H7 (cell line): ENCODE measurements around the gene RPUSD3. TPM values are rescaled to one million over a fixed set of nuclear protein-coding genes. Genes with fewer than 3 reads are reported as not detected.

Experiments
- DNase-seq: peaks from one replicate; pipeline ENCODE4 v3.0.0; 2012
- H3K27me3 ChIP-seq: 2 replicates; pipeline ENCODE4 v1.6.0; 2011; ENCODE audit warnings: mild to moderate bottlenecking, low read length; ENCODE audit not compliant: control insufficient read depth, insufficient read depth
- H3K36me3 ChIP-seq: replicated peaks from 2 replicates; pipeline ENCODE4 v1.5.1; 2011; ENCODE audit warnings: low read length; ENCODE audit not compliant: control insufficient read depth, insufficient read depth
- H3K4me3 ChIP-seq: 2 replicates; pipeline ENCODE4 v1.5.1; 2011; ENCODE audit warnings: low read depth, mild to moderate bottlenecking, control low read depth, low read length, moderate library complexity; ENCODE audit not compliant: insufficient read depth
- total RNA-seq: library from RNA; depleted of rRNA; stranded (reverse); fragments of >200 nt; shearing (Covaris generic); gene quantifications from 2 replicates; pipeline ENCODE4 v1.2.3, GENCODE V29; 2014; rRNA removed

Gene RPUSD3
- 117 and 131 TPM in 2 replicates for total RNA-seq

DNA sequence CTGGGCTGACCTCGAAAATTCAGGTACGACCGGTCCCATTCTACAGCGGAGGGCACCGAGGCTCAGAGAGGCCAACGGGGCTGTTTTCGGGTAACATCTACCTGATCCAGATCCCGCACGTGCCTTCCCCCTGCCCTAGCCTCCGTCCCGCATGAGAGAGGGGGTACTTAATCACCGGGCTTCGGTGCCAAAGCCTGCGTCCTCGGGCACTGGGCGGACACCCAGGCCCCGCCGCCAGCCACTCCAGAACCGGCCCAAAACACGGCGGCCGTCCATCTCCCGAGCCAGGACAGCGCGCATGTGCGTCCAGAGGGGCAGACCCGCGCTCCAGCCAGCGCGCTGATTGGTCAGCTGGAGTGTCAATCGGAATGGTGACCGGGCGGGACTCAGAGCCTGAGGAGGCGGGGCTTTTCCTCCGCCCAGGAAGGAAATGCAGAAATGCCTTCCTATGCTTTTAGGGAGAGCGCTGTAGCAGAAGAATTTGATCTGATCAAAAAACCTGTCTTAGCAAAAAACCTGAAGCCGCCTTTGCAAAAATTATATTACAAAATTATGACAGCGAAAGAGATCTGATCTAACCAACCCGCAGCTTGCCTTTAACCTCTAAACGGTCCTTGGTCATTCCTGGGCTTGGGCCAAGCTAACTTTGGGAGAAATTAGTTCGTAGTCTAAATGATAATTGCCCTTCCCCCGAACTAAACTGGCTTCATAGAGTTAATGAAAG is at the start of gene RPUSD3:
TSS of gene RPUSD3 (minus strand) at position 294 of the 724 bp plus-strand sequence. CDS start at position 276, 18 bp downstream.
- Histone ChIP-seq H3K36me3 (peaks cover 21% of the 10 kb centered on the region), H3K4me3 (peak within 1 kb of the TSS; percentile 90), H3K27me3 (no peaks in the 10 kb centered on the region)
- peak; percentile 100 for DNase-seq

DNA sequence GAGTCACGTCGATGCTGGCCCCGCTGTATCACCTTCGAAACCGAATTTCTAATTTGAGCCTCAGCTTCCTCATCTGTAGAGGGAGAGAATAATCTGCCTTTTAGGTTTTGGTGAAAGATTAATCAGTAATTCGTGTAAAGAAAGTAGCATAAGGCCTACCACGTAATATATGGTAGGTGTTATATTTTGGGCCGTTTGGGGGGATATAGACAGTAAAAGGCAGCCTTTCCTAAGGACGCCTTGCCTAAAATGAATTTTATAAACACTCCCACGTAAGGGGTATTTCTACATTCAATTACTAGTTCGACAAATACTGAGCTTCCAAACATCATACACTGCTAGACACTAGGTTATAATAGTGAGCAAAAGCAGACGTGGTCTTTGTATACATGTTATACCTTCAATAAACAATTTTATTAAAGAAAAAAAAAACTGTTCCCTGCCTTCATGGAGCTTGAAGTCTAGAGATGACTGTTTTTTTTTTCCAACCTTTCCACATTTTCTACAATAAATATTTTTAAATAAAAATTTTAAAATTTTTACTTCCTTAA is 47.3 kb upstream of the RPUSD3 start:
- Histone ChIP-seq H3K36me3 (peaks cover 8% of the 10 kb centered on the region), H3K4me3 (peak overlapping the region; percentile 100), H3K27me3 (no peaks in the 10 kb centered on the region)
- DNase-seq = no peak

GRCh38 chr3:9890249-9891071 is 46.7 kb upstream of the RPUSD3 start, which contains the start of gene JAGN1:
TSS of gene JAGN1 (plus strand) at chr3:9890610. CDS start at chr3:9890723, 113 bp downstream.
- H3K36me3 ChIP-seq = peaks cover 8% of the 10 kb centered on the region
- H3K27me3 ChIP-seq = no peaks in the 10 kb centered on the region
- H3K4me3 ChIP-seq = peak within 1 kb of the TSS; percentile 100
- peak; percentile 98 for DNase-seq

DNA sequence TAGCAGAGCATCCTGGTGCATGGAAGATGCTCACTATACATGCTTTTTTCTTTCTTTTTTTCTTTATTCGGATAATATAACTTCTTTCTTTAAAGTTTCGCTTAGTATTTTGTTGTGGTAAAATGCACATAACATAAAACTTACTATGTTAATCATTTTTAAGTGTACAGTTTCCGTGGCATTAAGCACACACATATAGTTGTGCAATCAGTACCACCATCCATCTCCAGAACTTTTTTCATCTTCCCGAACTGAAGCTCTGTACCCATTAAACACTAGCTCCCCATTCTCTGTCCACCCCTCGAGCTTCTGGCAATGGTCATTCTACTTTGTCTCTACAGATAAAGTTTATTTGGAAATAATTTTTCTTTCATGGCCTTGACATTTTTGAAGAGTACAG is 45.6 kb upstream of the RPUSD3 start:
- no peaks in the 10 kb centered on the region for H3K27me3 ChIP-seq
- H3K4me3 ChIP-seq = no peak overlapping the region
- peaks cover 8% of the 10 kb centered on the region for H3K36me3 ChIP-seq
- DNase-seq = no peak

- DNase-seq = no peak
Measured at GRCh38 chr3:9888540-9888939, 44.7 kb upstream of the RPUSD3 start.

GRCh38 chr3:9887480-9887879 is 43.7 kb upstream of the RPUSD3 start:
- DNase-seq = no peak
- H3K4me3 ChIP-seq = no peak overlapping the region
- H3K36me3 ChIP-seq = peaks cover 2% of the 10 kb centered on the region; the same call in 1 of the 2 replicates
- H3K27me3 ChIP-seq = no peaks in the 10 kb centered on the region

More at GRCh38 chr3:9888540-9888939, 44.7 kb upstream of the RPUSD3 start:
- H3K36me3 ChIP-seq = peaks cover 8% of the 10 kb centered on the region
- H3K4me3 ChIP-seq = no peak overlapping the region
- H3K27me3 ChIP-seq = no peaks in the 10 kb centered on the region

DNA sequence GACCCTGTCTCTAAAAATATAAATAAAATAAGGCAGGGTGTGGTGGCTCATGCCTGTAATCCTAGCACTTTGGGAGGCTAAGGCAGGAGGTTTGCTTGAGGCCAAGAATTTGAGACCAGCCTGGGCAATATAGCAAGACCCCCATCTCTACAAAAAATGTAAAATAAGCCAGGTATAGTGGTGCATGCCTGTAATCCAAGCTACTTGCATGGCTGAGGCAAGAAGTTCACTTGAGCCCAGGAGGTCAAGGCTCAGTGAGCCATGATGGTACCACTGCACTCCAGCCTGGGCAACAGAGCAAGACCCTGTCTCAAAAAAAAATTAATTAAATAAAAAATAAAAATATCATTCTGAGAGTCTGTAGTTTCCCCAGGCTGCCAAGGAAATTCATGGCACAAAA is 42.5 kb upstream of the RPUSD3 start:
- no peak overlapping the region for H3K4me3 ChIP-seq
- DNase-seq = no peak
- no peaks in the 10 kb centered on the region for H3K36me3 ChIP-seq
- H3K27me3 ChIP-seq = no peaks in the 10 kb centered on the region

DNA sequence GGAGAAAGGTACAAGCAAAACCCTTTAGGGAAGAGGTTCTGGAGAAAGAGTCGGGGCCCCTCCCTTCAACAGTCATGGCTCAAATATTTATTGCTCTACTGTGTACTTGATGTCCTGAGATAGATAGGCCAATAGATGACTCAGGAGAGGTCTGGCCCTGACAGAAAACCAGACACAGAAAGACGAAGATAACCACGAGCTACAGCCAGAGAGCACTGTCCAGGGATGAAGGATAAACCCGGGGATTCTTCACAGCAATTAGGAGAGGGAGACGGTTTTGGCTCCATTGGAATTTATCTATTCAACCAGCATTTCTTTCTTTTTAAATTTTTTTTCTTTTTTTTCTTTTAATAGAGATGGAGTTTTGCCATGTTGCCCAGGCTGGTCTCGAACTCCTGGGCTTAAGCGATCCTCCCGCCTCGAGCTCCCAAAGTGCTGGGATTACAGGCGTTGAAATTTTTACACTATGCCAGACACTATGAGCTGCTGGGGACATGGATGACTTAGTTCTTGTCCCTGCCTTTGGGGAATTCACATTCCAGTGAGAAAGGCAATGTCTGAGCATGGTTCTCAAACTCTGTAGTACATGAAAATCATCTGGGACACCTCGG is 40.9 kb upstream of the RPUSD3 start:
- DNase-seq = no peak
- H3K27me3 ChIP-seq = no peaks in the 10 kb centered on the region
- H3K36me3 ChIP-seq = no peaks in the 10 kb centered on the region
- H3K4me3 ChIP-seq = no peak overlapping the region

DNA sequence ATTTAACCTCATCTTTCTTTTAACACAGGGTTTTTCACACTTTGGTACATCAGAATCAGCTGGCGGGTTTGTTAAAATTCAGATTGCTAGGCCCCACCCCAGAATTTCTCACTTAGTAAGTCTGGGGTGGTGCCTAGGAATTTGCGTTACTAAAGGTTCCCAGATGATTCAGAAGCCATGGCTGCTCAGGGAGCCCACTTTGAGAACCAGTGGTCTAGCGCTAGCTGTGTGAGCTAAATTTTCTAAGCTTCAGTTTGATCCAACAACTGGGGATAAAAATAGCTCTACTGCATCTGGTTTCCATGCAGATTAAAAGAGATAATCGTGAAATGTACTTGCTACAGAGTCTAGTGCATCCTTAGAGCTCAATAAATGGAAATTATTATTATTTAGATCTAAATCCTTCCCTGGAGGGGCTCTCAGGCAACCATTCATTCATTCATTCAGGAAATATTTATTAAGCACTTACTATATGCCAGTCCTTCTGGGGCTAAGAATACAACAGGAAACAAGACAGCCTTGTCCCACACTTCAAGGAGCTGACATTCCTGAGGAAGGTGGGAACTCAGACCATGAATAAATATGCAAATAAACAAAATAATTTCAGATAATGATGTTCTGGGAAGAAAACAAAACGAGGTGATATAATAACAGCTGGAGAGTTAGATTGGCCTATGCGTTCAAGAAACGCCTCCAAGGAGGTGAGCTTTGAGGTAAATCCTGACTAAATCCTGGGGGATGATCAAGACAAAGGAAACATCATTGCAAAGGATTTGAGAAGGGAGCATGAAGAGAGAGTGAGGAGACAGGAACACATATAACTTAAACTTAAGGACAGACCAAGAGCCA is 40.1 kb upstream of the RPUSD3 start:
- no peak for DNase-seq
- H3K27me3 ChIP-seq = no peaks in the 10 kb centered on the region
- H3K36me3 ChIP-seq = no peaks in the 10 kb centered on the region
- H3K4me3 ChIP-seq = no peak overlapping the region

DNA sequence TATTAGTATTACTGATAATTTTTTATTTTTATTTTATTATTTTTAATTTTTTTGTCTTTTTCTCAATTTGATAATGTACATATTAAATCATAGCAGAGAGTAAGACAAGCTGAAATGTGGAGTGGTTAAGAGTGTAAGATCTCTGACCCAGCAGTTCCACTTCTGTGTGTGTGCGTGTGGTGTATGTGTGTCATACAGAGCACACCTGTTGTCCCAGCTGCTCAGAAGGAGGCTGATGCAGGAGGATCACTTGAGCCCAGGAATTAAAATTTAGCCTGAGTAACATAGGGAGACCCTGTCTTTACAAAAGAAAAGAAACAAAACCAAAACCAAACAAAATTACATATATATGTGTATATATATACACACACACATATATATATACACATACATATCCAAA is 37.6 kb upstream of the RPUSD3 start:
- Histone ChIP-seq H3K4me3 (no peak overlapping the region), H3K27me3 (no peaks in the 10 kb centered on the region), H3K36me3 (no peaks in the 10 kb centered on the region)
- DNase-seq = no peak

DNA sequence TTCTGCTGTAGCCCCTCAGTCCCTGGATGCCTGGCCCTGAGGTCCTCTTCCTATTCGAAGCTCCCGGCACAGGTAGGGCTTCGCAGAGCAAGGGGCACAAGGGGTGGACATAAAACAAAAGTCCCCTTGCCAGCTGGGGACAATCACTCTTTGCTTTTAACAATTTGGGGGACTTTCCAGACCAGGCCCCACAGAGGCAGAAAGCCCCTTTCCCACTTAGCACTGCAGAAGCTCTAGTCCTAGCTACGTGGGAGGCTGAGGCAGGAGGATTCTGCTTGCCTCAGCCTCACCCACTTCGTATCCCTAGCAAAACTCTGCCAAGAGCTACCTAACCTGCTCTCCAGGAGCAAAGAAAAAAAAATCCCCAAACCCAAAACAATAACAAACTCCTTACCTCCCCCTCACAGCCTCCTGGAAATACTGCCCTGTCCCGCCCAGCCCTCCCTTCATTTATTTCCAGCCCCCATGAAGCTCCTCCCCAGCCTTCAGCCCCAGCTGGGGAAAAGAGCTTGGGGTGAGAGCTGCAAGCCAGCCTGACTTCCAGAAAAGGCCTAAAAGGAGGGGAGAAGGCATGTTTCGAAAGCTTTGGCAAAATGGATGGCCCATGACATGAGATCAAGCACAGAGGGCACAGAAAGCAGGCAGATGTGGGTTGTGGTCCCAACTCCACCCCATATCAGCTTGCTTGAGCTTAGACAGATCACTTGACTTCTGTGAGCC is 36.2 kb upstream of the RPUSD3 start, which contains the start of gene CIDEC:
TSS of gene CIDEC (minus strand) at position 424 of the 720 bp plus-strand sequence. CDS start 1,767 bp downstream, outside the sequence.
- Histone ChIP-seq H3K27me3 (no peaks in the 10 kb centered on the region), H3K36me3 (no peaks in the 10 kb centered on the region), H3K4me3 (no peak within 1 kb of the TSS)
- peak; percentile 40 for DNase-seq

GRCh38 chr3:9878700-9879099 is 34.9 kb upstream of the RPUSD3 start:
- no peaks in the 10 kb centered on the region for H3K27me3 ChIP-seq
- H3K4me3 ChIP-seq = no peak overlapping the region
- no peak for DNase-seq
- no peaks in the 10 kb centered on the region for H3K36me3 ChIP-seq

- Histone ChIP-seq H3K27me3 (no peaks in the 10 kb centered on the region), H3K4me3 (no peak overlapping the region), H3K36me3 (no peaks in the 10 kb centered on the region)
- peak; percentile 56 for DNase-seq
Measured at GRCh38 chr3:9876991-9877390, 33.2 kb upstream of the RPUSD3 start.
